Fibroblast of pulmonary artery (primary cell): ENCODE results near the gene NECTIN4.

Experiments
- DNase-seq: peaks from one replicate; pipeline ENCODE4 v3.0.0-alpha.2; 2010; ENCODE audit warnings: low read depth
- H3K4me3 ChIP-seq: replicated peaks from 2 replicates; pipeline ENCODE4 v1.5.1; 2011; ENCODE audit warnings: low read depth, mild to moderate bottlenecking, control low read depth, low read length, moderate library complexity
- CTCF ChIP-seq: IDR thresholded peaks from 2 replicates; pipeline ENCODE4 v1.5.1; 2011; ENCODE audit warnings: mild to moderate bottlenecking, control low read depth, low read length, inconsistent platforms; ENCODE audit errors: missing control alignments

The NECTIN4 gene

GRCh38 chr1:161130266-161130665 lies 40.9 kb upstream of the NECTIN4 start:
- H3K4me3 ChIP-seq: no peak overlapping the region
- TF ChIP-seq CTCF: no peak
- no peak for DNase-seq

- no peak for TF ChIP-seq CTCF
- H3K4me3 ChIP-seq: no peak overlapping the region
- no peak for DNase-seq
These were observed 39.4 kb upstream of the NECTIN4 start for GRCh38 chr1:161128591-161129420.

GRCh38 chr1:161127649-161128048 lies 38.3 kb upstream of the NECTIN4 start:
- H3K4me3 ChIP-seq: no peak overlapping the region
- no peak for TF ChIP-seq CTCF
- no peak for DNase-seq

- DNase-seq: no peak
- H3K4me3 ChIP-seq: no peak overlapping the region
- TF ChIP-seq CTCF: no peak
These were observed 33.6 kb upstream of the NECTIN4 start for GRCh38 chr1:161122967-161123366.

- H3K4me3 ChIP-seq: no peak overlapping the region
- DNase-seq: no peak
- no peak for TF ChIP-seq CTCF
These were observed 32.5 kb upstream of the NECTIN4 start for GRCh38 chr1:161121834-161122233.

GRCh38 chr1:161121042-161121650 lies 31.8 kb upstream of the NECTIN4 start:
- no peak overlapping the region for H3K4me3 ChIP-seq
- no peak for TF ChIP-seq CTCF
- DNase-seq: no peak
